Activated naive CD8-positive, alpha-beta T cell treated with anti-CD3 and anti-CD28 coated beads for 36 hours (primary cell): ENCODE measurements around the gene NXT1. TPM values are rescaled to one million over a fixed set of nuclear protein-coding genes. Genes with fewer than 3 reads are reported as not detected.

Experiments used
- DNase-seq: peaks from one replicate; pipeline ENCODE4 v3.0.0; 2021
- H3K27ac Mint-ChIP-seq: one replicate; pipeline ENCODE4 v1.8.0; 2022; ENCODE audit warnings: mild to moderate bottlenecking, moderate library complexity, mixed read lengths
- H3K27me3 Mint-ChIP-seq: one replicate; pipeline ENCODE4 v1.8.0; 2022; ENCODE audit warnings: mild to moderate bottlenecking, mixed read lengths
- H3K36me3 Mint-ChIP-seq: one replicate; pipeline ENCODE4 v1.8.0; 2021; ENCODE audit warnings: mild to moderate bottlenecking, mixed read lengths
- H3K4me1 Mint-ChIP-seq: one replicate; pipeline ENCODE4 v1.8.0; 2021; ENCODE audit warnings: mixed read lengths
- H3K4me3 Mint-ChIP-seq: one replicate; pipeline ENCODE4 v1.8.0; 2022; ENCODE audit warnings: mild to moderate bottlenecking, moderate library complexity, mixed read lengths
- H3K9me3 Mint-ChIP-seq: one replicate; pipeline ENCODE4 v1.8.0; 2022; ENCODE audit warnings: mixed read lengths
- total RNA-seq, 2 experiments: library from RNA; stranded (reverse); gene quantifications; one replicate each; pipeline ENCODE4 v1.2.3, GENCODE V29; 2021

NXT1 gene
- total RNA-seq, 2 experiments from 2014 or later: 53.5 to 55.9 TPM

DNA sequence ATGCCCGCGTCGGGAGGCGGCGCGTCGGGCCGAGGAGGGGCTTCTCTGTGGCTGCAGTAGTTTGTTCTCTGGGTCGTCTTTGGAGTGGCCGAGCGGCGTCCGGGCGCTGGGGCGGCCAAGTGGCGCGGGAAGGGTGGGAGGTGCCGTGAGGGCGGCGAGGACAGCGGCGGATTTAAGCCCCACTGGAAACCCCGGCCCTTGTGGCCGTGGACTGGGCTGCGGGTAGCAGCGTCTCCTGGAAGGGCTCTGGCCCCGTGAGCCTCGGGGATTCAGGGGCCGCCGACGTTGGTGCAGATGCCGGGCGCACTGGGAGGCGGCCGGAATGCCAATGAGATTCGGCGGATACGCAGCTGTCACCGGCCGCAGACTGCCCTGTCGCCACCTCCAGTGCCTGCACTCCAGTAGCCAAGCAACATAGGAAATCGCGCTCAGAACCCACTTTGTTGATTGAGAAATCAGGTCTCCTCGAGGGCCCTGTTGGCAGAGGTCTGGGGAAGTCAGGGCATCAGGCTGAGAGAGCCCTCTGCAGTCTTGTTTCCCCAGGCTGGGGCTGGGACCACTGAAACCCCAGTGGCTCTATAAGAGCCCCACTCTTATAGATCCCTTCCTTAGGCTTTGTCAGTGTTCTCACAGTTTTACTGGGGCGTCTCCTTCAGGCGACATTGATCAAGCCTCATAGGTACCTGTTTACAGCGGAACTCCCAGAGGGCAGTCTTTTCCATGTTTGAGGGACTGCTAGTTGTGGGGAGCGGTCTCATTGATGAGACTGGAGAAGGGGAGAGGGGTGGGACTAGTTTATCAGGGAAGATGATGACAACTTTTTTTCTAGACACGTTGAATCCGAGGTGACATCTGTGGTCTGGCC lies 12.0 kb downstream of the NXT1 start:
- Mint-ChIP-seq H3K4me3 (peak overlapping the region; percentile 91), H3K36me3 (peaks cover 27% of the 10 kb centered on the region), H3K27ac (peak overlapping the region; percentile 93), H3K9me3 (no peaks in the 10 kb centered on the region), H3K4me1 (peaks cover 46% of the 10 kb centered on the region), H3K27me3 (no peaks in the 10 kb centered on the region)
- peak; percentile 41 for DNase-seq

- H3K4me3 Mint-ChIP-seq: peak overlapping the region; percentile 91
- H3K27me3 Mint-ChIP-seq: no peaks in the 10 kb centered on the region
- H3K9me3 Mint-ChIP-seq: no peaks in the 10 kb centered on the region
- peak overlapping the region; percentile 93 for H3K27ac Mint-ChIP-seq
- H3K36me3 Mint-ChIP-seq: peaks cover 30% of the 10 kb centered on the region
- H3K4me1 Mint-ChIP-seq: peaks cover 51% of the 10 kb centered on the region
- no peak for DNase-seq
Measured at GRCh38 chr20:23363257-23363649, 12.7 kb downstream of the NXT1 start.

DNA sequence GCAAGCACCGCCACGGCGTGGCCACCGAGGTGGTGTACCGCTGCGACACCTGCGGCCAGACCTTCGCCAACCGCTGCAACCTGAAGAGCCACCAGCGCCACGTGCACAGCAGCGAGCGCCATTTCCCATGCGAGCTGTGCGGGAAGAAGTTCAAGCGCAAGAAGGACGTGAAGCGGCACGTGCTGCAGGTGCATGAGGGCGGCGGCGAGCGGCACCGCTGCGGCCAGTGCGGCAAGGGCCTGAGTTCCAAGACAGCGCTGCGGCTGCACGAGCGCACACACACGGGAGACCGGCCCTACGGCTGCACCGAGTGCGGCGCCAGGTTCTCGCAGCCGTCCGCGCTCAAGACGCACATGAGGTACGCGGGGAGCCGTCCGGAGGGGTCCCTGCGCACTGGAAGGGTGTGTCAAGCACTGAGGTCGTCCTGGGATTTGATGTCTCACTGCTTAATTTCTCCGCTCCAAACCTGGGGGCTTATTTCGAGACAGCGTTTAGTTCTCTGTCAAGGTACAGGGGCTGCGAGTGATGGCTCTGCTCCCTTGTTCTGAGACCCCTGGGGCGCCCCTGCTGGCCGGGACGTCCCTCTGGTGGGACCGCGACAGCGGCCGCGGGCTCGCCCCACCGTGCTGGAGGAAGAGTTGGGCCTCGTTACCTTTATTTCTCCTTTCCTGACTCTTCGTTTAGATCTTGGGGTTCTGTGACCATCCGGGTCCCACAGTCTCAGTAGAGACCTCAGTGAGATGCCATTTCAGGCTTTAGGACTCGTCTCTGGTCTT lies 15.0 kb downstream of the NXT1 start:
- no peaks in the 10 kb centered on the region for H3K9me3 Mint-ChIP-seq
- no peaks in the 10 kb centered on the region for H3K27me3 Mint-ChIP-seq
- peak overlapping the region; percentile 38 for H3K4me3 Mint-ChIP-seq
- H3K27ac Mint-ChIP-seq: peak overlapping the region; percentile 69
- H3K4me1 Mint-ChIP-seq: peaks cover 51% of the 10 kb centered on the region
- peaks cover 34% of the 10 kb centered on the region for H3K36me3 Mint-ChIP-seq
- DNase-seq: no peak

DNA sequence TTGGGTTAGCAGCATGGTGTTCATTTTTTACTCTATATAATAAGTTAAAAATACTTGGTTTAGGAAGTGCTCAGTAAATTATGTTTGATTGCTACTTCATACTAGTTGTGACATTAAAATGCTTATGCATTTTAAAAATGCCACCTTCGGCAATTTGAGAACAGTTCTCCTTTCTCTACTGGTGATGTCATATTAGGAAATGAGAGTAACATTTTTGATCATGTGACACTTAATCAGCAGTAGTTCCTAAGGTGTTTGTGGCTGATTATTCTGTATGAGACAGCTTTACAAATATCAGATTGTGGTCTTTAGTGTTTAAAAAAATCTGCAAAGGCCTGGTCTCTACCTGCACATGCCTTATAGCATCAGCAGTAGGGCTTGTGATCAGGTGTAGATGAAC lies 15.8 kb downstream of the NXT1 start:
- Mint-ChIP-seq H3K27me3 (no peaks in the 10 kb centered on the region), H3K4me3 (peak overlapping the region; percentile 61)

GRCh38 chr20:23367770-23368169 lies 17.2 kb downstream of the NXT1 start:
- H3K4me3 Mint-ChIP-seq: no peak overlapping the region
- H3K4me1 Mint-ChIP-seq: peaks cover 45% of the 10 kb centered on the region
- no peaks in the 10 kb centered on the region for H3K9me3 Mint-ChIP-seq

More for the DNA sequence above, 15.8 kb downstream of the NXT1 start:
- Mint-ChIP-seq H3K4me1 (peaks cover 45% of the 10 kb centered on the region), H3K9me3 (no peaks in the 10 kb centered on the region), H3K36me3 (peaks cover 39% of the 10 kb centered on the region), H3K27ac (peak overlapping the region; percentile 85)
- no peak for DNase-seq

DNA sequence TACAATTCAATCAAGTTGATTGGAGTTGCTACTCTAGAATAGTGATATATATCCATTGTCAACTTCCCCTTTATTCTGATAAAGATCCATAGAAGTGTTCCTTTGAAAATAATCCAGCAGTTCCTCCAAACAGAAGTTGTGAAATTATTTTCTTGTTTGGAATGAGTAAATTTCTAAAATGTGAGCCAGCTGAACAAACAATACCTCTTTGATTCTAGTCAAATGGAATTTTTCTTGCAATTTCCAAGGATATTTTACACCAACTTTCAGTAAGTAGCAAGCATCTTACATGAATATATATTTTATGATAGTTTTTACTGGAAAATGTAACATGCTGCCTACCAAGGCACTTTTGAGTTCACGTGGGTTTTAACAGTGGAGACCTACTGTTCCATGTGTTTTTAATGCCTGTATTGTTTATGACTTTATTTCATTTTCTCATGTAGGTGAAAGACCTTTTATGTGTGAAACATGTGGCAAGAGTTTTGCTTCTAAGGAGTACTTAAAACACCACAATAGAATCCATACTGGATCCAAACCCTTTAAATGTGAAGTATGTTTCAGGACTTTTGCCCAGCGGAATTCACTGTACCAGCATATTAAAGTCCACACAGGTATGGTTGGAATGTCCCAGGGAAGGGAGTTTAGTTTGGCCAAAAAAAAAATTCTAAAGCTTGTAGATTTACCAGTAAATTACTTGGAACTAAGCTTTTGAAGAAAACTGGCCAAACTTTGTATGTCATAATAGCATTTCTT lies 17.9 kb downstream of the NXT1 start:
- Mint-ChIP-seq H3K9me3 (no peaks in the 10 kb centered on the region), H3K36me3 (peaks cover 36% of the 10 kb centered on the region), H3K4me3 (no peak overlapping the region), H3K27me3 (no peaks in the 10 kb centered on the region), H3K27ac (peak overlapping the region; percentile 29), H3K4me1 (peaks cover 38% of the 10 kb centered on the region)
- DNase-seq: no peak

More at GRCh38 chr20:23367770-23368169, 17.2 kb downstream of the NXT1 start:
- H3K27ac Mint-ChIP-seq: no peak overlapping the region
- no peaks in the 10 kb centered on the region for H3K27me3 Mint-ChIP-seq
- no peak for DNase-seq
- peaks cover 40% of the 10 kb centered on the region for H3K36me3 Mint-ChIP-seq

- Mint-ChIP-seq H3K9me3 (no peaks in the 10 kb centered on the region), H3K4me1 (peaks cover 34% of the 10 kb centered on the region), H3K4me3 (no peak overlapping the region), H3K27ac (peak overlapping the region; percentile 29), H3K36me3 (peaks cover 39% of the 10 kb centered on the region), H3K27me3 (no peaks in the 10 kb centered on the region)
- DNase-seq: no peak
Measured at GRCh38 chr20:23369072-23369823, 18.7 kb downstream of the NXT1 start.

DNA sequence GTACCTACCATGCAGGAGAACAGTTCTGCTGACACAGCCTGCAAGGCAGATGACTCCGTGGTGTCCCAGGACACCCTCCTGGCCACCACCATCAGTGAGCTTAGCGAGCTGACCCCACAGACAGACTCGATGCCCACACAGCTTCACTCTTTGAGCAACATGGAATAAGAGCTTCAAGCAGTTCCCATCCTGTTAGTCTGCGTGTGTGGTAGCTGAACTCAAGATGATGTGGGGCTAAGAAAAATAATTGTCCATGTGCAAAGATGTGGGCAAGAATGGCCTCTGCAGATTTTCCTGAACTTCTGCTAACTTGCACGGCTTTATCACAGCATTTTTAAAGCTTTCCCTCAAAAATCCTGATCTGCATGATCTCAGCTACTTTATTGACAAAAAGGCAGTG lies 19.7 kb downstream of the NXT1 start:
- Mint-ChIP-seq H3K27ac (no peak overlapping the region), H3K4me1 (peaks cover 24% of the 10 kb centered on the region), H3K36me3 (peaks cover 34% of the 10 kb centered on the region), H3K4me3 (no peak overlapping the region), H3K27me3 (no peaks in the 10 kb centered on the region), H3K9me3 (no peaks in the 10 kb centered on the region)
- no peak for DNase-seq

DNA sequence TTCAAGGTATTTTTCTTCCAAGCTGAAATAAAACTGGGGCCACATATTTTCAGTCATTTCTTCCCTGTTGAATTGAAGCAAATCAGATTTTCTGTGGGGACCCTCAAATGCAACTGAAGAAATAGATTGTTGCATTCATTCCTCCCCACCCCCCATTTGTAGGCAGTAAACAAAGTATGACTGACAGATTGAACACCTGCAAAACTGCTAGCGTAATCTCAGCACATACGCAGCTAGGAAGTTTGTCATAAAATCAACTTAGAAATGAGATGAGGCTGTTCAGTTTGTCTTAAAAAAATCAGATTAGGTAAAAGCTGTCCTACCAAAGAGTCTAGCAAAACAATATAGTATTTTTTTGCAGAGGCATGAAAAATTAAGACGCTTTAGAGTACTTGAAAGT lies 20.3 kb downstream of the NXT1 start:
- no peaks in the 10 kb centered on the region for H3K9me3 Mint-ChIP-seq
- peaks cover 38% of the 10 kb centered on the region for H3K36me3 Mint-ChIP-seq
- no peak for DNase-seq
- no peak overlapping the region for H3K27ac Mint-ChIP-seq
- H3K27me3 Mint-ChIP-seq: no peaks in the 10 kb centered on the region
- H3K4me3 Mint-ChIP-seq: no peak overlapping the region
- H3K4me1 Mint-ChIP-seq: peaks cover 23% of the 10 kb centered on the region

- Mint-ChIP-seq H3K27me3 (no peaks in the 10 kb centered on the region), H3K4me1 (peaks cover 17% of the 10 kb centered on the region), H3K9me3 (no peaks in the 10 kb centered on the region), H3K36me3 (peaks cover 39% of the 10 kb centered on the region), H3K27ac (peak overlapping the region; percentile 16), H3K4me3 (no peak overlapping the region)
- no peak for DNase-seq
Measured at GRCh38 chr20:23371496-23371895, 20.9 kb downstream of the NXT1 start.

DNA sequence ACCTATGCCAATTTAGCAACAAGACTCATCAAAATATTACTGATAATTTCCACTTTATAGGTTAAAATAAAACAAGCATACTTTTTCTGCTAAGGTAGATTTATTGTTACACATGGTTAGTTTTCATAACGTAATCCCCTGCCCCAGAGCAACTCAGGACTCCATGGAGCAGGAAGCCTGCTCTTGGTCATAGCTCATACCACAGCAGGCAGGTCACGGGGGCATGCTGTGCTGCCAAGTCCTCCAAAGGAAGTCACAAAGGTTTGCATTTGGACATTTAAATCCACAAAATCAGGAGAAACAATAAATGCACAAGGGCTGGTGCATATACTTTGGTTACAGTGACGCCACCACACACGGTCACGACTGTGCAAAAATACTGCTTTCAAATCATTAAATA lies 23.9 kb downstream of the NXT1 start:
- H3K36me3 Mint-ChIP-seq: peaks cover 33% of the 10 kb centered on the region
- H3K27me3 Mint-ChIP-seq: no peaks in the 10 kb centered on the region
- H3K4me3 Mint-ChIP-seq: no peak overlapping the region
- no peaks in the 10 kb centered on the region for H3K4me1 Mint-ChIP-seq
- H3K9me3 Mint-ChIP-seq: no peaks in the 10 kb centered on the region
- H3K27ac Mint-ChIP-seq: no peak overlapping the region
- DNase-seq: no peak

GRCh38 chr20:23375827-23376226 lies 25.2 kb downstream of the NXT1 start:
- Mint-ChIP-seq H3K27ac (peak overlapping the region; percentile 57), H3K36me3 (peaks cover 30% of the 10 kb centered on the region), H3K9me3 (no peaks in the 10 kb centered on the region), H3K27me3 (no peaks in the 10 kb centered on the region), H3K4me3 (no peak overlapping the region), H3K4me1 (no peaks in the 10 kb centered on the region)
- no peak for DNase-seq

DNA sequence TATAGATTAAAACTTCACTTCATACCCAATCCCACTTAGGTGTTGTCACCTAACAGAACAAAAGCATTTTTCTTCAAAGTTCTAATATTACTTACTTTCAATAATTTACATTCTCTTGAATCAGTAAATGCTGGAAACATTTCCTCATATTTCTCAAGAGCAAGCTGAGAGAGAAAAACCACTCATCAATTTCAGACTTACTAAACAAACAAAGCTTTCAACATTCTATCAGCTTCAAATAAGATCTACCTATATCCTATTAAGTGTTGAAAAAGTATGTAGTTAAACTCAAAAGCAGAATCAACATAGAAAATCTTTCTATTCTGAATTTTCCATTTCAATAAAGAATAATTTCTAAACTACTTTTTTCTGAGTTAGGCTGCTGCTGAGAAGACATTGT lies 29.2 kb downstream of the NXT1 start:
- no peak overlapping the region for H3K4me3 Mint-ChIP-seq
- H3K36me3 Mint-ChIP-seq: peaks cover 38% of the 10 kb centered on the region
- H3K27me3 Mint-ChIP-seq: no peaks in the 10 kb centered on the region
- H3K4me1 Mint-ChIP-seq: peaks cover 1% of the 10 kb centered on the region
- no peak for DNase-seq
- H3K27ac Mint-ChIP-seq: no peak overlapping the region
- H3K9me3 Mint-ChIP-seq: no peaks in the 10 kb centered on the region

DNA sequence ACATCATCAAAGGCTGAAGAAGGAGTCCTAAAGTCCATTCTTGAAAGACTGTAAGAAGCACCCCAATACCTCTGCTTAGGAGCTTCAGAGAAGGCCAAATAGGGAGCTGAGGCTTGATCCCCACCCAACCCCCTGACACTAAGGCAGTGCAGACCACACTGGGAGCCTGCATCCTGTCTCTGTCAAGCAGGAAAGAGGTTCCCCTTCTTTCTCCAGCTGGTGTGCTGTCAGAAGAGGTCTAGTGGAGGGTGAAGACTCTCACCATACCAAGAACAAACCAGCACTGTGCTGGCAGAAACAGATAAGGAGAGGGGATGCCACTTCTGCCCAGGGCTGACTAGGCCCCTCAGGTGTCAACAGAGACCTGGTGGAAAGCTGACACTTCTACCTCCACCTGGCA lies 31.3 kb downstream of the NXT1 start:
- Mint-ChIP-seq H3K4me3 (no peak overlapping the region), H3K27ac (no peak overlapping the region), H3K27me3 (no peaks in the 10 kb centered on the region), H3K4me1 (peaks cover 1% of the 10 kb centered on the region), H3K9me3 (no peaks in the 10 kb centered on the region), H3K36me3 (peaks cover 34% of the 10 kb centered on the region)
- DNase-seq: no peak
